GM10248 (cell line): ENCODE results near the gene TRIM69.
"Not testable (repeated sequence)": the region's sequence is repeated elsewhere in the genome, so short reads cannot be mapped to it uniquely, and the experiment has no call there.

Experiments used
- CTCF ChIA-PET: fragments of 300-600 bp; sonication (Branson Sonifier 250); formaldehyde crosslinking; extraction: SDS; loops from one replicate; lab custom pipeline; 2021; ENCODE audit warnings: antibody characterized with exemption; lab: Yijun Ruan, JAX
- POLR2A ChIA-PET: fragments of 350-650 bp; sonication (Branson Sonifier 250); formaldehyde crosslinking; extraction: SDS; loops from one replicate; lab custom pipeline; 2020; ENCODE audit warnings: antibody characterized with exemption; lab: Yijun Ruan, JAX
- DNase-seq: peaks from one replicate; pipeline ENCODE4 v3.0.0; 2012; ENCODE audit errors: extremely low spot score
- CTCF ChIP-seq: IDR thresholded peaks from 2 replicates; pipeline ENCODE4 v1.5.1; 2012; ENCODE audit warnings: mild to moderate bottlenecking, low read depth; ENCODE audit errors: extremely low read depth, missing control alignments, control extremely low read depth

Gene TRIM69

GRCh38 chr15:44720460-44721176 lies 15.7 kb upstream of the TRIM69 start:
- ChIA-PET POLR2A (interaction anchor here (0.5 to 3.8 kb wide), 5 partner anchors 8 to 57 kb away, joined by 4 to 35 read pairs (median 13); partner anchors contain the start of genes B2M, PATL2, SPG11 and TRIM69), CTCF (interaction anchor here (2.9 to 13.9 kb wide), 3 partner anchors 8 to 55 kb away, joined by 23 to 120 read pairs (median 117); partner anchors contain the start of genes B2M, PATL2, SPG11 and TRIM69)
- no peak for DNase-seq

GRCh38 chr15:44722011-44722410 lies 14.3 kb upstream of the TRIM69 start:
- no peak for DNase-seq
- no peak for TF ChIP-seq CTCF
- ChIA-PET POLR2A (interaction anchor here (0.6 to 3.8 kb wide), 4 partner anchors 10 to 178 kb away, joined by 7 to 35 read pairs (median 11); partner anchors contain the start of genes B2M, PATL2 and TRIM69), CTCF (interaction anchor here (2.9 to 13.9 kb wide), 3 partner anchors 10 to 57 kb away, joined by 23 to 120 read pairs (median 117); partner anchors contain the start of genes B2M, PATL2, SPG11 and TRIM69)

More at GRCh38 chr15:44720460-44721176, 15.7 kb upstream of the TRIM69 start:
- no peak for TF ChIP-seq CTCF

GRCh38 chr15:44726136-44726535 lies 10.2 kb upstream of the TRIM69 start:
- ChIA-PET POLR2A (interaction anchor here (1.1 to 5.7 kb wide), 6 partner anchors 11 to 188 kb away, joined by 3 to 112 read pairs (median 7); partner anchors contain the start of genes B2M, PATL2, SPG11 and TRIM69), CTCF (interaction anchor here (0.9 to 4.4 kb wide), 6 partner anchors 11 to 133 kb away, joined by 3 to 34 read pairs (median 5); partner anchors contain the start of genes B2M, PATL2, SPG11 and TRIM69)
- no peak for TF ChIP-seq CTCF
- DNase-seq: no peak

GRCh38 chr15:44726568-44727484 lies 9.5 kb upstream of the TRIM69 start:
- POLR2A ChIA-PET: interaction anchor here (0.5 to 5.7 kb wide), 12 partner anchors 10 to 435 kb away, joined by 3 to 112 read pairs (median 4); partner anchors contain the start of genes B2M, PATL2, SPG11 and TRIM69
- CTCF ChIA-PET: interaction anchor here (0.9 to 4.4 kb wide), 7 partner anchors 10 to 134 kb away, joined by 3 to 34 read pairs (median 7); partner anchors contain the start of genes B2M, PATL2, SPG11 and TRIM69
- peak; percentile 66 for DNase-seq
- no peak for TF ChIP-seq CTCF

- no peak for TF ChIP-seq CTCF
- ChIA-PET CTCF (interaction anchor here (1.2 to 4.4 kb wide), 5 partner anchors 9 to 63 kb away, joined by 6 to 34 read pairs (median 16); partner anchors contain the start of genes B2M, PATL2, SPG11 and TRIM69), POLR2A (interaction anchor here (0.6 to 5.7 kb wide), 10 partner anchors 8 to 434 kb away, joined by 3 to 112 read pairs (median 6); partner anchors contain the start of genes B2M, PATL2, SPG11 and TRIM69)
- DNase-seq: no peak
Observed at GRCh38 chr15:44727485-44728231, 8.7 kb upstream of the TRIM69 start.

GRCh38 chr15:44728232-44728575 lies 8.1 kb upstream of the TRIM69 start:
- DNase-seq: not testable (repeated sequence)
- ChIA-PET POLR2A (interaction anchor here (0.8 to 5.7 kb wide), 6 partner anchors 8 to 65 kb away, joined by 3 to 112 read pairs (median 12); partner anchors contain the start of genes B2M, PATL2, SPG11 and TRIM69), CTCF (interaction anchor here (0.9 to 4.4 kb wide), 6 partner anchors 9 to 470 kb away, joined by 3 to 34 read pairs (median 11); partner anchors contain the start of genes B2M, PATL2, SPG11 and TRIM69)
